SK-N-SH treated with all-trans-retinoic acid at 6 μM for 48 hours (cell line): ENCODE measurements around the gene TES.

Experiments
- BACH2 ChIP-seq: fragments of 250-450 bp; sonication (Bioruptor Pico); IDR thresholded peaks from 2 replicates; pipeline ENCODE4 v1.9.0; 2021; ENCODE audit warnings: mild to moderate bottlenecking, borderline replicate concordance
- CSDC2 ChIP-seq: fragments of 250-450 bp; sonication (Bioruptor Pico); IDR thresholded peaks from 2 replicates; pipeline ENCODE4 v1.5.0; 2020; ENCODE audit warnings: mild to moderate bottlenecking, moderate library complexity
- ISL1 ChIP-seq: fragments of 250-450 bp; sonication (Bioruptor Pico); IDR thresholded peaks from 2 replicates; pipeline ENCODE4 v2.1.2; 2022; ENCODE audit warnings: mild to moderate bottlenecking, moderate library complexity
- PPARA ChIP-seq: fragments of 250-450 bp; sonication (Bioruptor Pico); IDR thresholded peaks from 2 replicates; pipeline ENCODE4 v1.5.0; 2020; ENCODE audit warnings: mild to moderate bottlenecking, borderline replicate concordance
- RARB ChIP-seq: fragments of 250-450 bp; sonication (Bioruptor Pico); IDR thresholded peaks from 2 replicates; pipeline ENCODE4 v1.8.0; 2021; ENCODE audit warnings: mild to moderate bottlenecking, moderate library complexity
- ZFP30 ChIP-seq: fragments of 450-650 bp; formaldehyde crosslinking; IDR thresholded peaks from 2 replicates; pipeline ENCODE4 v1.5.0; 2022; ENCODE audit warnings: mild to moderate bottlenecking, moderate library complexity
- ZNF565 ChIP-seq: fragments of 450-650 bp; formaldehyde crosslinking; conservative IDR thresholded peaks from 2 replicates; pipeline ENCODE4 v1.5.0; 2020; ENCODE audit warnings: low read depth, mild to moderate bottlenecking, moderate library complexity
- ZNF70 ChIP-seq: fragments of 450-650 bp; formaldehyde crosslinking; IDR thresholded peaks from 2 replicates; pipeline ENCODE4 v1.5.0; 2020; ENCODE audit warnings: mild to moderate bottlenecking, moderate library complexity
- TF ChIP-seq, protein P1 (sequence below): fragments of 250-450 bp; sonication (Bioruptor Pico); IDR thresholded peaks from 2 replicates; pipeline ENCODE4 v1.8.0; 2020; ENCODE audit warnings: mild to moderate bottlenecking, moderate library complexity, borderline replicate concordance
- TF ChIP-seq, protein P2 (sequence below): fragments of 250-450 bp; sonication (Bioruptor Pico); IDR thresholded peaks from 2 replicates; pipeline ENCODE4 v1.5.1; 2021; ENCODE audit warnings: mild to moderate bottlenecking, moderate library complexity

DNA sequence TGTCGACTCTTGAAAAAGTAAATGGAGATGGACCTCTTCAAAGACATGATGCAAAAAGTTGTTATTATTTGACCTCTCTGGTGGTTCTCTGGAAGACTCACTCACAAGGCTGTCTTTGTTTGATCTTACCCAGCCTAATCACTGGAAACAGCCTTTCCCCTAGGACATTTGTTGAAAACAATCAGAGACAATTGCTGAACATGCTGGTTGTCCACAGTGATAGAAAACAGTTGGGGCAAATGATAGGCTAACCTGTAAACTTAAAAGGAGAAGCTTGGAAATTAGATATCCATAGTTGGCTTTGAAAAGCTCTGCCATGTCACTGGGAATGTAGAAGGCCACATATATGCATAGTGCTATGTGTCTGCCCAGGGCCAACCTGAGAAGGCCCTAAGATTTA, 22.9 kb upstream of the TES start:
- no peak for TF ChIP-seq RARB
- no peak for TF ChIP-seq CSDC2
- TF ChIP-seq ZFP30 (CRISPR knock-in tag): no peak
- TF ChIP-seq PPARA (CRISPR knock-in tag): no peak
- no peak for TF ChIP-seq ZNF565 (CRISPR knock-in tag)
- TF ChIP-seq, protein P1, sequence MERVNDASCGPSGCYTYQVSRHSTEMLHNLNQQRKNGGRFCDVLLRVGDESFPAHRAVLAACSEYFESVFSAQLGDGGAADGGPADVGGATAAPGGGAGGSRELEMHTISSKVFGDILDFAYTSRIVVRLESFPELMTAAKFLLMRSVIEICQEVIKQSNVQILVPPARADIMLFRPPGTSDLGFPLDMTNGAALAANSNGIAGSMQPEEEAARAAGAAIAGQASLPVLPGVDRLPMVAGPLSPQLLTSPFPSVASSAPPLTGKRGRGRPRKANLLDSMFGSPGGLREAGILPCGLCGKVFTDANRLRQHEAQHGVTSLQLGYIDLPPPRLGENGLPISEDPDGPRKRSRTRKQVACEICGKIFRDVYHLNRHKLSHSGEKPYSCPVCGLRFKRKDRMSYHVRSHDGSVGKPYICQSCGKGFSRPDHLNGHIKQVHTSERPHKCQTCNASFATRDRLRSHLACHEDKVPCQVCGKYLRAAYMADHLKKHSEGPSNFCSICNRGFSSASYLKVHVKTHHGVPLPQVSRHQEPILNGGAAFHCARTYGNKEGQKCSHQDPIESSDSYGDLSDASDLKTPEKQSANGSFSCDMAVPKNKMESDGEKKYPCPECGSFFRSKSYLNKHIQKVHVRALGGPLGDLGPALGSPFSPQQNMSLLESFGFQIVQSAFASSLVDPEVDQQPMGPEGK: no peak
- no peak for TF ChIP-seq ZNF70 (CRISPR knock-in tag)
- no peak for TF ChIP-seq BACH2
- TF ChIP-seq, protein P2, sequence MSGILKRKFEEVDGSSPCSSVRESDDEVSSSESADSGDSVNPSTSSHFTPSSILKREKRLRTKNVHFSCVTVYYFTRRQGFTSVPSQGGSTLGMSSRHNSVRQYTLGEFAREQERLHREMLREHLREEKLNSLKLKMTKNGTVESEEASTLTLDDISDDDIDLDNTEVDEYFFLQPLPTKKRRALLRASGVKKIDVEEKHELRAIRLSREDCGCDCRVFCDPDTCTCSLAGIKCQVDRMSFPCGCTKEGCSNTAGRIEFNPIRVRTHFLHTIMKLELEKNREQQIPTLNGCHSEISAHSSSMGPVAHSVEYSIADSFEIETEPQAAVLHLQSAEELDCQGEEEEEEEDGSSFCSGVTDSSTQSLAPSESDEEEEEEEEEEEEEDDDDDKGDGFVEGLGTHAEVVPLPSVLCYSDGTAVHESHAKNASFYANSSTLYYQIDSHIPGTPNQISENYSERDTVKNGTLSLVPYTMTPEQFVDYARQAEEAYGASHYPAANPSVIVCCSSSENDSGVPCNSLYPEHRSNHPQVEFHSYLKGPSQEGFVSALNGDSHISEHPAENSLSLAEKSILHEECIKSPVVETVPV: no peak
- TF ChIP-seq ISL1 (CRISPR knock-in tag): no peak
